Measurements from ENCODE around the gene RPRD1A.
A peak's percentile ranks its signal among the peaks of the same experiment; 100 is the strongest.

RPRD1A gene

DNA sequence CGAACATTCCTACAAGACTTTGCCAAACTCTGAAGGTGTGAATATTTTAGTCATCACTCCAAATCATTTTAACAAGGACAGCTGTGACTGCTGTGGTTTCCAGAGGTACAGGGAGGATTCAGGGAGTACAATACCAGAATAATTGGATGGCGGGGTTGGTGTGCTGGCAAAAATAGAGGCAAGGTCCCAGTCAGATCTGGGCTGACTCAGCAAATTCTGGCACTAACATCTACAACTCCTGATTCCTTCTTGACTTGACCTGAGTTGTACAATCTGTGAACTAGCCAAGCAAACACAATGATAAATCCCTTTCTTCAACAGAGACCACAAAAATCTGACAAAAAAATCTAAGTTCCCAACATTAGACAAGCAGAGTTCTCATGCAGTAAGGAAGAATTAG is 54.5 kb downstream of the RPRD1A start:
- no peak overlapping the region for H3K4me3 ChIP-seq
- no peaks in the 10 kb centered on the region for H3K9me3 ChIP-seq
- H3K36me3 ChIP-seq = 0 out of 2 replicates have a peak, but pooled peaks cover 8% of the 10 kb centered on the region
- no peak overlapping the region for H3K9ac ChIP-seq
- no peak for TF ChIP-seq Cebpa-rat (IDR thresholded peaks at IDR 0.05)
- peaks cover 7% of the 10 kb centered on the region; the same call in 1 of the 2 replicates for H4K20me1 ChIP-seq
- no peak overlapping the region for H3K27ac ChIP-seq
- H3K4me1 ChIP-seq = peaks cover 13% of the 10 kb centered on the region
- no peaks in the 10 kb centered on the region for H3K27me3 ChIP-seq
- H3K4me2 ChIP-seq = no peak overlapping the region

DNA sequence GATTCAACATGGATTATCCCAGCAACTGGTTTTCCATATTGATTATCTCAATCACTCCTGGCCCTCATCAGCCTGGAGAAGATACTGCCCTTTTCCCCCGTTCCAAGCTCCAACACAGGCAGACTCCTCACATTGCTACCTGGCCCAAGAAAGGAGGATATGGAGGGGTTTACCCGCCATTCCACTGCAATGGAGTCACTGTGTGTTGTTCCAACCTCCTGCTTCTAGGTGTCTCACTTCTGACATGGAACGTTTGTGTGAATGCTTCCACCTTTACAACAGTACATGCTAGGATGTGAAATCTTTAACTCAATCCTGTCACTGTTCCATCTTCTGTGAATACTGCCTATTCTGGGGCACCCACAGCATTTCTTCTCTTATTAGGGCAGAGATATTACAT is 58.1 kb downstream of the RPRD1A start:
- no peak for TF ChIP-seq Cebpa-rat (IDR thresholded peaks at IDR 0.05)
- no peaks in the 10 kb centered on the region for H3K4me1 ChIP-seq
- no peaks in the 10 kb centered on the region for H3K9me3 ChIP-seq
- H3K4me2 ChIP-seq = no peak overlapping the region
- H3K27ac ChIP-seq = no peak overlapping the region
- H3K4me3 ChIP-seq = no peak overlapping the region
- H3K36me3 ChIP-seq = 0 out of 2 replicates have a peak, but pooled peaks cover 8% of the 10 kb centered on the region
- H3K27me3 ChIP-seq = no peaks in the 10 kb centered on the region
- H3K9ac ChIP-seq = no peak overlapping the region
- H4K20me1 ChIP-seq = no peaks in the 10 kb centered on the region

DNA sequence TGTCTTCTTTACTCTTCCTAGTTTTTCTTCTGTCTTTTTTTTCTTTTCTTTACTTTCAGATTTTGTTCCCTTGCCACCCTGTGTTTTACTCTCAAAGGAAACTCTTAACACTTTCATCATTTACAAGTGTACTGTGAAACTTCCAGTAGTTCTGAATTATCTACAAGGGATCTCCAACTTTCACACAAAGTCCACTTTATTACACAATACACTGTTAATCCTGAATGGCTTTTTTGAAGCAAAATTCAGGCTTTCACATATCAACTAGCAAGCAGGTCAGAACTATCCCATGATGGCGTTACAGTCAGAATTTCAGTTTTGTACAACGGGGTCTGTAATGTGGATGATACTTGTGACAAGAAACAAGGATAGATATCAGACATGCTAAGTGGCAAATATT is 60.4 kb downstream of the RPRD1A start:
- no peaks in the 10 kb centered on the region for H3K9me3 ChIP-seq
- H3K9ac ChIP-seq = no peak overlapping the region
- H3K27ac ChIP-seq = no peak overlapping the region
- H3K27me3 ChIP-seq = no peaks in the 10 kb centered on the region
- H3K36me3 ChIP-seq = 0 out of 2 replicates have a peak, but pooled peaks cover 8% of the 10 kb centered on the region
- H3K4me1 ChIP-seq = peaks cover 14% of the 10 kb centered on the region
- no peak for TF ChIP-seq Cebpa-rat (IDR thresholded peaks at IDR 0.05)
- H3K4me3 ChIP-seq = no peak overlapping the region
- no peak overlapping the region for H3K4me2 ChIP-seq
- no peaks in the 10 kb centered on the region for H4K20me1 ChIP-seq

DNA sequence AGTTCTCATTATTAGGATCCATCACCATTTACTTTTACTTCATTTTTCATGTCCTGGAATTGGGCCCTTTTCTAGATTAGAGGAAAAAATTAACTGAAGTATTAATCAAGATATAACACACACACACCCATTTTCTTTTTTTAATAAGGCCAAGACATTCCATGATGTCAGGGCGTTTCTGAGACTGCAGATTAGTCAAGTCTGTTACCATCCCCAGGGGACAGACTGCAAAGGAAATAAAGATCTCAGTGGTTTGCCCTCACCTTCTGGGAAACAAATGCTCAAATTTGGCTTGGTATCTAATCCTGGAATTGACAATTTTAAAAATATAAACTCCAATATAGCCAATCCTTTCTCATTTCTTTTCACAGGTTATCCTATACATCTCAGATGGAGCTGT is 67.4 kb downstream of the RPRD1A start:
- no peak overlapping the region for H3K27ac ChIP-seq
- H3K36me3 ChIP-seq = no peaks in the 10 kb centered on the region
- H3K27me3 ChIP-seq = no peaks in the 10 kb centered on the region
- no peaks in the 10 kb centered on the region for H4K20me1 ChIP-seq
- no peak for TF ChIP-seq Cebpa-rat (IDR thresholded peaks at IDR 0.05)
- H3K4me1 ChIP-seq = peaks cover 38% of the 10 kb centered on the region
- peak overlapping the region; percentile 58 for H3K4me2 ChIP-seq
- no peak overlapping the region for H3K4me3 ChIP-seq
- no peak overlapping the region for H3K9ac ChIP-seq
- H3K9me3 ChIP-seq = no peaks in the 10 kb centered on the region

DNA sequence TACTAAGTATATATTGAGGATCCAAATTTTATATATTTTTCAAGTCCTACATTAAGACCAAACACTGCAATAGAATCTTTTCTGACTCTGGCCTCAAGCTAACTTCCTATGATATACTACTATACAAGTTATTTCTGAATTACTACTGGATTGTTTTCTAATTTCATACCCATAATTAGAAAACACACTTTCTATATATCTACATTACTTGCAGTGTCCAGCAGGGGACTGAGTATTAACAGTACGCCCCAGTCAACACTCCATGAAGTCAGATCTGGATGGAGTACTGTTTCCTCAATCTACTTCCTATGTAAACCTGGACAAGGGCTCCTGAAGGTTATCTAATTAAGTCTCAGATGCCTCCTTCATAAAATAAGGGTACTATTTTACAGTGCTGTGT is 68.4 kb downstream of the RPRD1A start:
- H3K27me3 ChIP-seq = no peaks in the 10 kb centered on the region
- H3K9me3 ChIP-seq = no peaks in the 10 kb centered on the region
- no peak overlapping the region for H3K9ac ChIP-seq
- no peaks in the 10 kb centered on the region for H4K20me1 ChIP-seq
- no peak overlapping the region for H3K4me2 ChIP-seq
- TF ChIP-seq Cebpa-rat (IDR thresholded peaks at IDR 0.05) = no peak
- H3K4me1 ChIP-seq = peaks cover 38% of the 10 kb centered on the region
- H3K27ac ChIP-seq = no peak overlapping the region
- no peak overlapping the region for H3K4me3 ChIP-seq
- 0 out of 2 replicates have a peak, but pooled peaks cover 3% of the 10 kb centered on the region for H3K36me3 ChIP-seq

DNA sequence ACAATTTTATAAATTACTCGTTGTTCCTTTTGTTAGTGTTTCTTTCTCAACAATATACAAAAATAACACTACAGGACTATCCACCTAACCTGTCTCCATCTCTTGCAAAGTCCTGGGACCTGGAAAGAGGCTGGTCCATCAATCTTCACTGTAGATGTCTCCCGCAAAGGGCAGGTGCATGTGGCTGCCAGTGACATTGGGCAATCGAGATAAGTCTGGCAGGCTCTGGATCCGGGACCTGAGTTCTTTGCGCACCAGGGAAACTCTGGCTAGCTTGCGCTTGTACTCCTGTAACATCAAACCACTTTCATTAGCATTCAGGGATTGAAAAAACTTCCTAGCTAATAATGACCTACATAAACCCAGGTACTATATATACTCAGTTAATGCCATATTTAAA is 74.3 kb downstream of the RPRD1A start:
- no peaks in the 10 kb centered on the region for H3K9me3 ChIP-seq
- TF ChIP-seq Cebpa-rat (IDR thresholded peaks at IDR 0.05) = no peak
- no peak overlapping the region for H3K9ac ChIP-seq
- H4K20me1 ChIP-seq = no peaks in the 10 kb centered on the region
- no peaks in the 10 kb centered on the region for H3K4me1 ChIP-seq
- no peak overlapping the region for H3K4me2 ChIP-seq
- no peaks in the 10 kb centered on the region for H3K27me3 ChIP-seq
- no peak overlapping the region for H3K4me3 ChIP-seq
- H3K36me3 ChIP-seq = peaks cover 39% of the 10 kb centered on the region
- H3K27ac ChIP-seq = no peak overlapping the region

DNA sequence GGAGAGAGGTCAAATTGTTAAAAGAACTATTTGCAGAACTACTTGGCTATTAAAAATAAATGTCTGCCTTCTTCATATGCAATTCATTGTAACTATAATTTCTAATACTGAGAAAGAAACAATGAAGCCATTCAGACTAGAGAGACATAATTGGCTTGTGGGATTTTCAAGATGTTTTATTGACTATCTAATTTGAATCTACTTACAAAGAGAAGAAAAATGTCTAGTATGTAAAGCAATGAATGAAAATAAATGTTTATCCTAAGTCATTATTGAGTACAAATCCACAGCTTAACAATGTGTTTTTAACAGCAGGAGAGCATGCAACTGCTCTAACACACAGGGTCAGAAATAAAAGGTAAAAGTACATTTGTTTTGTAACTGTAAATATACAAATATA is 75.7 kb downstream of the RPRD1A start:
- H4K20me1 ChIP-seq = no peaks in the 10 kb centered on the region
- H3K9ac ChIP-seq = no peak overlapping the region
- H3K4me1 ChIP-seq = no peaks in the 10 kb centered on the region
- H3K4me3 ChIP-seq = no peak overlapping the region
- no peaks in the 10 kb centered on the region for H3K9me3 ChIP-seq
- H3K36me3 ChIP-seq = peaks cover 50% of the 10 kb centered on the region
- no peaks in the 10 kb centered on the region for H3K27me3 ChIP-seq
- TF ChIP-seq Cebpa-rat (IDR thresholded peaks at IDR 0.05) = no peak
- H3K27ac ChIP-seq = no peak overlapping the region
- no peak overlapping the region for H3K4me2 ChIP-seq

DNA sequence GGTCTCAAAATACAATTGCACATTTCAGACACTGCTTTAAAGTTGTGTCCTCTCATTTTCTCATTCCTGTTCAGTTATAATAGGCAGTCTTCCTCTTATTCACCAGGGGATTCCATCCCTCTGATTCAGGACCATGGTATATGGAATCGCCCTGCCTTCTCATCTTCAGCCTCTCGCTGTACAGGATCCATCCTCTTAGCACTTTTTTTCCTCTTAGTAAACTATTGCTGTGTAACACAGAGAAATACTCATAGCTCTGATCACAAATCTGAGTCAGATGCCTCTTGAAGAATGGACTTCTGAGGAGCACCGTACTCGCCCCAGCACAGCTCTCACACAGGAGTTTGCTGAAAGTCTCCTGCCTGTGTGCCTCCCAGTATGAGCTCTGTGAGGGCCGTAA is 83.5 kb downstream of the RPRD1A start:
- Histone ChIP-seq H3K27me3 (no peaks in the 10 kb centered on the region), H3K4me1 (no peaks in the 10 kb centered on the region), H3K4me3 (no peak overlapping the region), H3K27ac (no peak overlapping the region), H3K9ac (no peak overlapping the region), H3K9me3 (no peaks in the 10 kb centered on the region), H3K4me2 (no peak overlapping the region), H4K20me1 (no peaks in the 10 kb centered on the region), H3K36me3 (peaks cover 73% of the 10 kb centered on the region)
- TF ChIP-seq Cebpa-rat (IDR thresholded peaks at IDR 0.05) = no peak

DNA sequence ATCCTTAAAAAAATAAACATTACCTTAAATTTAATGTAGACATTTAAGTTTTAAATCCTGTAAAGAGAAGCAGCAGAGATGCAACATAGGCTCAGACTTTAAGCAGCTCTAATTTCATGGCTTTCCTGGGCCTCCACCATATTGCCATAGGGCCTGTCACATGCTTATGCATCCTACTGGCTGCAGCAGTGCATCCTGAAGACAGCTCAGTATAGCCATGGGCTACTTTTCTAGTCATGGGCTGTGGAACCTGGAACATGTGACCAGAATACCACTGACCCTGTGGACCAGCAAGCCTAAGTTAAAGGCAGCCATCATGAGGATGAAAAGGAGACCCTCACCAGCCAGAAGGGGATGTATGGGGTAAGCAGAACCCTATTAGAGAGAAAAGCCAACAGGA is 84.2 kb downstream of the RPRD1A start:
- Histone ChIP-seq H3K27ac (no peak overlapping the region), H3K27me3 (no peaks in the 10 kb centered on the region), H3K4me2 (no peak overlapping the region), H4K20me1 (no peaks in the 10 kb centered on the region), H3K4me1 (no peaks in the 10 kb centered on the region), H3K9ac (no peak overlapping the region), H3K4me3 (no peak overlapping the region), H3K36me3 (peaks cover 73% of the 10 kb centered on the region), H3K9me3 (no peaks in the 10 kb centered on the region)
- no peak for TF ChIP-seq Cebpa-rat (IDR thresholded peaks at IDR 0.05)

DNA sequence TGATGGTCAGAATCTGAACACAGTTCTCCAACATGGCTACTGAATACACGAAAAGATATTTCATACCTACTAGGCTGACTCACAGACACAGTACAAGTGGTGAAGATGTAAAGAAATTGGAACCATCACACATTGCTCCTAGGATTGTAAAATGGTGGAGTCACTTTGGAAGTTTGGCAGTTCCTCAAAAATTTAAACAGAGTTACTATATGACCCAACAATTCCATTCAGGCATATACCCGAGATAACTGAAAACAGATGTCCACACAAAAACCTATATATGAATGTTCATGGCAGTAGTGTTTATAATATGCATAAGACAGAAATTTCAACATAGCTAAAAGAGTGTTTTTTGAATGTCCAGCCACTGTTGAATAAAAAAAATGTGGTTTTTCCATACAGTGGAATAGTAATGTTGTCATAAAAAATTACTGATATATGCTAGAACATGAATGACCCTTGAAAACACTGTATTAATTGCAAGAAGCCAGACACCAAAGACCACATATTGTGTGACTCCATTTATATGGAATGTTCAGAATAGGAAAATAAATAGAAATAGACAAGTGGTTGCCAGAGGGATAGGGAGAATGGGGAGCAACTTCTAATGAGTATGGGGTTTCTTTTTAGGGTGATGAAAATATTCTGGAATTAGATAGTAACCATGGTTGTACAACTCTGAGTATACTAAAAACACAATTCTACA is 84.8 kb downstream of the RPRD1A start:
- no peak overlapping the region for H3K4me2 ChIP-seq
- TF ChIP-seq Cebpa-rat (IDR thresholded peaks at IDR 0.05) = no peak
- H3K36me3 ChIP-seq = peaks cover 76% of the 10 kb centered on the region
- H3K27ac ChIP-seq = no peak overlapping the region
- no peaks in the 10 kb centered on the region for H4K20me1 ChIP-seq
- H3K4me3 ChIP-seq = no peak overlapping the region
- no peaks in the 10 kb centered on the region for H3K4me1 ChIP-seq
- no peaks in the 10 kb centered on the region for H3K27me3 ChIP-seq
- no peak overlapping the region for H3K9ac ChIP-seq
- H3K9me3 ChIP-seq = no peaks in the 10 kb centered on the region

DNA sequence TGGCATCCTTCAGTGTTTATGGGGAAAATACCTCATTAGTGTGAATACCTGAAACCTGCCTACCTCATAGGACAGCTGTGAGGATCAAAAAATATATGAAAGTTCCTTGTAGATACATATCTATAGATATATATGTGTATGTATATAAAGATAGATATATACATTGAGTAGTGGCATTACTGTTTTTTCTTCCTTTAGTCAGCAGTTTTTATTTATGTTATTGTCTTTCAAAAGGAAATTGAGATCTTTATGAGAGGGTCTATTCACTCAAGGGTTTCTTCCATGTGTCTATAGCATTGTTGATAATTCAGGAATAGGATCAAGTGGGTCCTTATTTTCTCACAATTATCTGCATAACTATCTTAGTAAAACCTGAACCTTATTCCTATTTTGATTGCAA is 88.2 kb downstream of the RPRD1A start:
- H3K36me3 ChIP-seq = peaks cover 94% of the 10 kb centered on the region

More for the DNA sequence above, 88.2 kb downstream of the RPRD1A start:
- no peaks in the 10 kb centered on the region for H3K9me3 ChIP-seq
- H3K27ac ChIP-seq = no peak overlapping the region
- H3K4me3 ChIP-seq = no peak overlapping the region
- no peak overlapping the region for H3K9ac ChIP-seq
- peaks cover 5% of the 10 kb centered on the region for H3K4me1 ChIP-seq
- H3K4me2 ChIP-seq = no peak overlapping the region
- 0 out of 2 replicates have a peak, but pooled peaks cover 8% of the 10 kb centered on the region for H4K20me1 ChIP-seq
- no peak for TF ChIP-seq Cebpa-rat (IDR thresholded peaks at IDR 0.05)
- no peaks in the 10 kb centered on the region for H3K27me3 ChIP-seq
